GM19395 (cell line): ENCODE results near the gene HSPA13.
A peak's percentile ranks its signal among the peaks of the same experiment; 100 is the strongest.
"Not testable (repeated sequence)": the region's sequence is repeated elsewhere in the genome, so short reads cannot be mapped to it uniquely, and the experiment has no call there.

Source experiments
- ATAC-seq: cut with Tn5 transposase; IDR thresholded peaks from one replicate; pipeline ENCODE4 v1.9.1; 2021; ENCODE audit warnings: mild to moderate bottlenecking, moderate library complexity; ENCODE audit not compliant: unreplicated experiment

The HSPA13 gene

GRCh38 chr21:14382835-14383595 is at the start of gene HSPA13:
Gene HSPA13 (minus strand): TSS chr21:14383146. CDS start chr21:14383119, 27 bp downstream.
- peak; percentile 98 for ATAC-seq

GRCh38 chr21:14418920-14419319 is 36.0 kb upstream of the HSPA13 start:
- no peak for ATAC-seq

DNA sequence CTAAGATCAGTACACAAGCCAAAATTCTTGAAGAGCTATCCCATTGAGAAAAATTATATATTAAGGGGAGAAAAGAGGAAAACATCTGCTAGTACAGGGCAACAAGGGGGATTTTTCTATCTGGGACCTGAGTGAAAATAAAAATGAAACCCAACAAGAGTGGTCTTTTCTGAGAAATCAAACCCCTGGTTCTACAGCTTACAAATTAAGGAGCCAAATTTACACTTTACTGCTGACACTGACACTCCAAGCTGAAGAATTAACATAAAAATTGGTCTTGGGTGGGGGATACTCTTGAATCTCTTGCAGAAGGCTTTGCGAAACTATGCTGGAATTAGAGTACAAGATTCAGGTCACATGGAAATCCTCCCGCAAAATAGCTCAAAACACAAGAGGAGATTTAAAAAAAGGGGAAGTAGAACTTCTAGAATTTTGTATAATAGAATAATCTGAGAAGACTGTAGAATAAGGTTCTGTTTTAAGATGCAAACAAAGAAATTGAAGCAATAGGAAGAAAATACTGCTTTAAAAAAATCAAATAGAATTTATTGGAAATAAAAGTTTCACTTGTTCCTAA is 32.1 kb upstream of the HSPA13 start:
- ATAC-seq, result peak; percentile 57

- ATAC-seq, result no peak
Measured at GRCh38 chr21:14405962-14406361, 23.0 kb upstream of the HSPA13 start.

DNA sequence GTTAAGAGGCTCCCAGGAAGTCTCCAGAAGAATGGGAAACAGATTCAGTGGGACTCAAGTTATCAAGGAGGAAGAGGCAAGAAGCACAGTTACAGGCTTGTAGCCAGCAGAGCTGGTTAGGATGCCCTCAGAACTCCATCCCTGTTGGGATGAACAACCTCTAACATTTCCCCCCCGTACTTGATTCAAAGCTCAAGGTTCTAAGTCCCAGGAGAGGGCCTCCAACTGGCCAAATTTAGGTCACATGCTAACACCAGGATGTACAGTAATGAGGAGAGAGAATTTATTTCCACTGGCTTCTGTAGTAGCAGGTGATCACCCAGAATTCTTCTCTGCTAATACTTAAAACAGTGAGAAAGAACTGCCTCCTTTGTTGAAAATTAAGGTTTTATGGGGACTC is 22.3 kb upstream of the HSPA13 start:
- no peak for ATAC-seq

- peak; percentile 56 for ATAC-seq
Measured at GRCh38 chr21:14403681-14404318, 20.9 kb upstream of the HSPA13 start.

GRCh38 chr21:14401217-14401616 is 18.3 kb upstream of the HSPA13 start:
- no peak for ATAC-seq

- no peak for ATAC-seq
Measured at GRCh38 chr21:14388282-14388681, 5.3 kb upstream of the HSPA13 start.

DNA sequence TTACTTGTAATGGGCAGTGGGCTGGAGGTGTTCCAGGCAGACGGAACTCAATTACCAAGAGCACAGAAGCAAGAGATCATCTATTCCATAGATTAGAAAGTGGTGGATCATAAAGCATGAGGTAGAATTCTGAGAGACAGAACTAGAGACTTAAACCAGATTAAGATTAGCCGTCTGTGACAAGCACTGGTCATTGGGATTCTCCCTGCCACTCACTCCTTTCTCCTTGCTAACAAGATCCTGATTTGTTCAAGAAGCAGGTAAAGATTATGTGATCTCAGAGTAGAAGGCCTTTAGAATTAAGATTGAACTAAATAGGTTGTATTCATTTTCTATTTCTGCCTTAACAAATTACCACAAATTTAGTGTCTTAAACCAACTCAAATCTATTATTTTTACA is 1.5 kb upstream of the HSPA13 start:
- ATAC-seq, result no peak

DNA sequence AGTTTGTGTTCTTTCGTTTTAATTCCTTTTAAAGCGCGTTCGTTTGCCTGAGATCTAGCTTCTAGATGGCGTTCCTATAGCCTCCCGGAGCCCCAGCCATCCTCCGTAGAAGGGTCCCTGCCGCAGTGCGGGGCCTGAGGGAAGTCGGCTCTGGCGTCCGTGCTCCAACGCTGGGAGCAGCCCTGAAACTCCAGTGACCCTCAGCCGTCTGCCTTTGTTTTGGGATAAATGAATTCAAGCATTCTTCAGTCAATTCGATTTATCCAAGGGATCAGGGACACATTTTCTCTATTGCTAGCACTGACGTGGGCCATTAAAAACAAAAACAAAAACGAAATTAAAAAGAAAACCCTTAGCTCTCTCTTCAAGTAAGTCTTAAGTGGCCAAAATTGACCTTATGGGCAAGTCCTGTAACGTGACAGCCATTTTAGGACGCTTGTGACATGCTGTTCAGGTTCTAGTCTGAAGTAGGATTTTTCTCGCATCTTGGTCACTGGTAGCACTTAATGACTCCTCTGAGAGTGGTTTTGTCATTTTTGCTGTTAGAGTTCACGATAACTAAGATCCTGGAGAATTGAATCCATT is 742 bp upstream of the HSPA13 start:
- peak; percentile 39 for ATAC-seq

- ATAC-seq, result peak; percentile 6
Measured at GRCh38 chr21:14382486-14382834, 486 bp downstream of the HSPA13 start.

- no peak for ATAC-seq
Measured at GRCh38 chr21:14376854-14377253, 6.1 kb downstream of the HSPA13 start.

DNA sequence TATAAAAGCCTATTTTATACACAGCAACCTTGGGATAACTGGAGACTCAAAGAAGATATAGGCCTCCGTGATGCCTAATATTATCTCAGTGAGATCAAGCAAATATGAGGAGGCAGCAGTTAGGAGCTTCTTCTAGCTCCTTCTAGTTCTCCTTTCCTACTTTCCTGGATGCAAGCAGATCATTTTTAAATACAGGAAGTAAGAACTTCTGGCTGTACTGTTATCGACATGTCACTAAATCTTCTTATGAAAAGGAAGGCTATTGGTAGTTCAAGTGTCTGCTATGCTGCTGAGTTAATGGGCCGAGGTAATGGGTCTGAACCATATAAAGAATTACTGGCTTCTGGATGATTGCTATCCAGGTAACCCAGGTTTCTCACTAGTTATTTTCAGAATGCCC is 15.9 kb downstream of the HSPA13 start:
- ATAC-seq, result no peak

GRCh38 chr21:14361958-14362357 is 21.0 kb downstream of the HSPA13 start:
- ATAC-seq, result no peak

DNA sequence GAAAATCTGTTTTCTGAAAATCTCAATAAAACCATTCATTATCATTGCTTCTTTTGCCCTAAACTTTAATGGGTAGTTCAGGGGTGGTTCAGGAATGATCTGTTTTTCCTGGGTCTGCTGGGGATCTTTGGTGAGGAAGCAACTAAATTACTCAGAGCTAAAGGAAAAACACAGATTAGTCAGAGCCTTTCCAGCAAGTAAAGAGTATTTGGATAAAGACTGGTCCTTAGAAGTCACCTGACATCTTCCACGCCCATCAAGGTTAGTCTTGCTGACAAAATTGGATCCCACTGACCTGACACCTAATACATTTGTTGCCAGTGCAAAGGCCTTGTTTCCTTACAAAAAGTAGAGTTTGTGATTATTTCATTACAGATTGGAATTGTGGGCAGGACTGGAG is 24.2 kb downstream of the HSPA13 start:
- no peak for ATAC-seq

GRCh38 chr21:14356746-14357145 is 26.2 kb downstream of the HSPA13 start:
- no peak for ATAC-seq

GRCh38 chr21:14354515-14354914 is 28.4 kb downstream of the HSPA13 start:
- no peak for ATAC-seq

DNA sequence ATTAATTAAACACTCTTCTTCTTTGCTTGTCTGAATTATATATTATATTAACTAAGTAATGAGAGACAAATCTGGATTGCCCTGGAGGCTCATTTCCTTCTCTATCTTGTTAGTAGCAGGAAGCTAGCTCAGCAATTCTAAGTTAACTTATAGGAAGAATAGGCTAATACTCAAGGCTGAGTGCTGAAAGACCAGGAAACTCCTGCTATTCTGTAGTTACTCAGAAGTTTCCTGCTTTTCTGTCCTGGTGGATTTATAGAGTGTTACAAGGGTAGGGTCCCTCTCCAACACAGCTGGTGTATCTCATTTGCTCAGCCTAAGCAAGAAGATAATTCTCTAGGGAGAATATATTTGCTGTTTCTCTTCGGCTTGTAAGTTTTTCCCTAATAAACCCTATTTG is 29.2 kb downstream of the HSPA13 start:
- no peak for ATAC-seq

DNA sequence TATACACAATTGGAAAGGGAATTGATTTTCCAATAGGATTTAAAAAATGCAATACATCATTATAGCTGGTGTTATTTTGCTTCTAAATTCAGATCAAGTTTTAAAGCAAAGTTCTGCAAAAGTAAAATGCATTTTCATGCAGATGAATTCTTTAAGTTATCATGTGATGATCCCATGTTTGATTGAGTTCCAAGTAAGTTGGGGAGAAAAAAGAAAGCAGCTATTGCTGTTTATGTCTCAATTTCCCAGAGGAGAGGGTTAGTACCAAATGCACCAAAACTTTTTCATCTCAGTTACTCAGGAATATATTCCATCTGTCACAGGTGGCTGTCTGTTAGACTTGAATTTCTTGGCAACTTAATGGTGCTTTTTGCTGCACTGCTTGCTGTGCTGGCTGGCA is 29.7 kb downstream of the HSPA13 start:
- ATAC-seq, result no peak

DNA sequence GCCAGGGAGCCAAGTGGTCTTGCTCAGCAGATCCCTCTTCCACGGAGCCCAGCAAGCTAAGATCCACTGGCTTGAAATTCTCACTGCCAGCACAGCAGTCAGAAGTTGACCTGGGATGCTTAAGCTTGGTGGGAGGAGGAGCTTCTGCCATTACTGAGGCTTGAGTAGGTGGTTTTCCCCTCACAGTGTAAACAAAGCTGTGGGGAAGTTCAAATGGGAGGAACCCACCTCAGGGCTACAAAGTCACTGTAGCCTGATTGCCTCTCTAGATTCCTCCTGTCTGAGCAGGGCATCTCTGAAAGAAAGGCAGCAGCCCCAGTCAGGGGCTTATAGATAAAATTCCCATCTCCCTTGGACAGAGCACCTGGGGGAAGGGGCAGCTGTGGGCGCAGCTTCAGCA is 55.6 kb downstream of the HSPA13 start:
- not testable (repeated sequence) for ATAC-seq

- no peak for ATAC-seq
Measured at GRCh38 chr21:14325595-14325994, 57.4 kb downstream of the HSPA13 start.
